Measurements from ENCODE around the gene SETD2. TPM values are rescaled to one million over a fixed set of nuclear protein-coding genes. Genes with fewer than 3 reads are reported as not detected.

Gene SETD2
- polyA plus RNA-seq, 1 donor = 37.1 TPM

GRCh38 chr3:46993986-46994385 lies 169.9 kb downstream of the SETD2 start:
- 80% methylated on average over 1 of the region's 7 CpGs for WGBS (ENCODE audit: insufficient coverage, low lambda C conversion rate)
- Histone ChIP-seq H3K4me1 (ENCODE audit: control insufficient read depth, insufficient read depth, low read length) (peaks cover 12% of the 10 kb centered on the region), H3K27ac (ENCODE audit: low read length) (no peak overlapping the region), H3K4me3 (ENCODE audit: low read length) (no peak overlapping the region), H3K27me3 (ENCODE audit: control insufficient read depth, insufficient read depth, low read length) (no peaks in the 10 kb centered on the region), H3K9me3 (ENCODE audit: control insufficient read depth, low read depth, low read length) (no peaks in the 10 kb centered on the region), H3K36me3 (ENCODE audit: control insufficient read depth, insufficient read depth, low read length) (peaks cover 36% of the 10 kb centered on the region)
- DNase-seq = no peak

GRCh38 chr3:46993292-46993691 lies 170.6 kb downstream of the SETD2 start:
- peaks cover 35% of the 10 kb centered on the region for H3K36me3 ChIP-seq (ENCODE audit: control insufficient read depth, insufficient read depth, low read length)
- no peak for DNase-seq
- no CpG with 5 or more reads among the region's 2 CpGs for WGBS (ENCODE audit: insufficient coverage, low lambda C conversion rate)
- H3K27me3 ChIP-seq (ENCODE audit: control insufficient read depth, insufficient read depth, low read length) = no peaks in the 10 kb centered on the region
- no peaks in the 10 kb centered on the region for H3K9me3 ChIP-seq (ENCODE audit: control insufficient read depth, low read depth, low read length)
- no peak overlapping the region for H3K4me3 ChIP-seq (ENCODE audit: low read length)
- no peak overlapping the region for H3K27ac ChIP-seq (ENCODE audit: low read length)
- peaks cover 6% of the 10 kb centered on the region for H3K4me1 ChIP-seq (ENCODE audit: control insufficient read depth, insufficient read depth, low read length)

GRCh38 chr3:46992231-46992630 lies 171.7 kb downstream of the SETD2 start:
- peaks cover 9% of the 10 kb centered on the region for H3K4me1 ChIP-seq (ENCODE audit: control insufficient read depth, insufficient read depth, low read length)
- peaks cover 35% of the 10 kb centered on the region for H3K36me3 ChIP-seq (ENCODE audit: control insufficient read depth, insufficient read depth, low read length)
- H3K9me3 ChIP-seq (ENCODE audit: control insufficient read depth, low read depth, low read length) = no peaks in the 10 kb centered on the region
- H3K4me3 ChIP-seq (ENCODE audit: low read length) = no peak overlapping the region
- no peak overlapping the region for H3K27ac ChIP-seq (ENCODE audit: low read length)
- WGBS (ENCODE audit: insufficient coverage, low lambda C conversion rate) = no CpG with 5 or more reads among the region's 9 CpGs
- no peak for DNase-seq
- no peaks in the 10 kb centered on the region for H3K27me3 ChIP-seq (ENCODE audit: control insufficient read depth, insufficient read depth, low read length)

GRCh38 chr3:46991406-46992165 lies 172.3 kb downstream of the SETD2 start:
- H3K36me3 ChIP-seq (ENCODE audit: control insufficient read depth, insufficient read depth, low read length) = peaks cover 30% of the 10 kb centered on the region
- no peaks in the 10 kb centered on the region for H3K27me3 ChIP-seq (ENCODE audit: control insufficient read depth, insufficient read depth, low read length)
- no peak overlapping the region for H3K27ac ChIP-seq (ENCODE audit: low read length)
- H3K4me1 ChIP-seq (ENCODE audit: control insufficient read depth, insufficient read depth, low read length) = peaks cover 16% of the 10 kb centered on the region
- no peak overlapping the region for H3K4me3 ChIP-seq (ENCODE audit: low read length)
- no CpG with 5 or more reads among the region's 16 CpGs for WGBS (ENCODE audit: insufficient coverage, low lambda C conversion rate)
- no peaks in the 10 kb centered on the region for H3K9me3 ChIP-seq (ENCODE audit: control insufficient read depth, low read depth, low read length)
- no peak for DNase-seq

- Histone ChIP-seq H3K9me3 (ENCODE audit: control insufficient read depth, low read depth, low read length) (no peaks in the 10 kb centered on the region), H3K4me3 (ENCODE audit: low read length) (no peak overlapping the region), H3K27ac (ENCODE audit: low read length) (no peak overlapping the region), H3K4me1 (ENCODE audit: control insufficient read depth, insufficient read depth, low read length) (peaks cover 23% of the 10 kb centered on the region), H3K27me3 (ENCODE audit: control insufficient read depth, insufficient read depth, low read length) (no peaks in the 10 kb centered on the region), H3K36me3 (ENCODE audit: control insufficient read depth, insufficient read depth, low read length) (peaks cover 30% of the 10 kb centered on the region)
- no CpG with 5 or more reads among the region's 11 CpGs for WGBS (ENCODE audit: insufficient coverage, low lambda C conversion rate)
- no peak for DNase-seq
Observed at GRCh38 chr3:46990573-46991374, 173.1 kb downstream of the SETD2 start.

- no peaks in the 10 kb centered on the region for H3K27me3 ChIP-seq (ENCODE audit: control insufficient read depth, insufficient read depth, low read length)
- H3K4me1 ChIP-seq (ENCODE audit: control insufficient read depth, insufficient read depth, low read length) = peaks cover 32% of the 10 kb centered on the region
- no peak overlapping the region for H3K4me3 ChIP-seq (ENCODE audit: low read length)
- H3K27ac ChIP-seq (ENCODE audit: low read length) = no peak overlapping the region
- WGBS (ENCODE audit: insufficient coverage, low lambda C conversion rate) = no CpG with 5 or more reads among the region's 17 CpGs
- H3K36me3 ChIP-seq (ENCODE audit: control insufficient read depth, insufficient read depth, low read length) = peaks cover 28% of the 10 kb centered on the region
- DNase-seq = no peak
- H3K9me3 ChIP-seq (ENCODE audit: control insufficient read depth, low read depth, low read length) = no peaks in the 10 kb centered on the region
Observed at GRCh38 chr3:46989146-46989810, 174.6 kb downstream of the SETD2 start.

- Histone ChIP-seq H3K4me3 (ENCODE audit: low read length) (no peak overlapping the region), H3K9me3 (ENCODE audit: control insufficient read depth, low read depth, low read length) (no peaks in the 10 kb centered on the region), H3K4me1 (ENCODE audit: control insufficient read depth, insufficient read depth, low read length) (peaks cover 32% of the 10 kb centered on the region), H3K36me3 (ENCODE audit: control insufficient read depth, insufficient read depth, low read length) (peaks cover 25% of the 10 kb centered on the region), H3K27ac (ENCODE audit: low read length) (no peak overlapping the region), H3K27me3 (ENCODE audit: control insufficient read depth, insufficient read depth, low read length) (no peaks in the 10 kb centered on the region)
- no peak for DNase-seq
- WGBS (ENCODE audit: insufficient coverage, low lambda C conversion rate) = no CpG with 5 or more reads among the region's 4 CpGs
Observed at GRCh38 chr3:46988616-46989015, 175.3 kb downstream of the SETD2 start.

- no CpG with 5 or more reads among the region's 16 CpGs for WGBS (ENCODE audit: insufficient coverage, low lambda C conversion rate)
- peak; percentile 58 to 79 for DNase-seq
- H3K9me3 ChIP-seq (ENCODE audit: control insufficient read depth, low read depth, low read length) = no peaks in the 10 kb centered on the region
- H3K4me3 ChIP-seq (ENCODE audit: low read length) = no peak overlapping the region
- H3K4me1 ChIP-seq (ENCODE audit: control insufficient read depth, insufficient read depth, low read length) = peaks cover 32% of the 10 kb centered on the region
- H3K27ac ChIP-seq (ENCODE audit: low read length) = peak overlapping the region; percentile 39
- H3K36me3 ChIP-seq (ENCODE audit: control insufficient read depth, insufficient read depth, low read length) = peaks cover 24% of the 10 kb centered on the region
- no peaks in the 10 kb centered on the region for H3K27me3 ChIP-seq (ENCODE audit: control insufficient read depth, insufficient read depth, low read length)
Observed at GRCh38 chr3:46987743-46988401, 176.0 kb downstream of the SETD2 start.

GRCh38 chr3:46987319-46987742 lies 176.6 kb downstream of the SETD2 start:
- Histone ChIP-seq H3K36me3 (ENCODE audit: control insufficient read depth, insufficient read depth, low read length) (peaks cover 24% of the 10 kb centered on the region), H3K27me3 (ENCODE audit: control insufficient read depth, insufficient read depth, low read length) (no peaks in the 10 kb centered on the region), H3K4me3 (ENCODE audit: low read length) (no peak overlapping the region), H3K27ac (ENCODE audit: low read length) (peak overlapping the region; percentile 39), H3K4me1 (ENCODE audit: control insufficient read depth, insufficient read depth, low read length) (peaks cover 36% of the 10 kb centered on the region), H3K9me3 (ENCODE audit: control insufficient read depth, low read depth, low read length) (no peaks in the 10 kb centered on the region)
- WGBS (ENCODE audit: insufficient coverage, low lambda C conversion rate) = no CpG with 5 or more reads among the region's 9 CpGs
- DNase-seq = peak; percentile 63 to 81

GRCh38 chr3:46986782-46987310 lies 177.1 kb downstream of the SETD2 start:
- WGBS (ENCODE audit: insufficient coverage, low lambda C conversion rate) = no CpG with 5 or more reads among the region's 3 CpGs
- Histone ChIP-seq H3K27me3 (ENCODE audit: control insufficient read depth, insufficient read depth, low read length) (no peaks in the 10 kb centered on the region), H3K4me3 (ENCODE audit: low read length) (no peak overlapping the region), H3K4me1 (ENCODE audit: control insufficient read depth, insufficient read depth, low read length) (peaks cover 40% of the 10 kb centered on the region), H3K9me3 (ENCODE audit: control insufficient read depth, low read depth, low read length) (no peaks in the 10 kb centered on the region), H3K36me3 (ENCODE audit: control insufficient read depth, insufficient read depth, low read length) (peaks cover 24% of the 10 kb centered on the region), H3K27ac (ENCODE audit: low read length) (peak overlapping the region; percentile 15)
- no peak for DNase-seq

Data from large intestine (tissue), 3 donors.